Stimulated activated CD8-positive, alpha-beta memory T cell treated with anti-CD3 and anti-CD28 coated beads, Interleukin-4, amount 100 ng/mL, for 48 hours (primary cell): ENCODE measurements around the gene HDAC7.

ENCODE experiments used
- DNase-seq: peaks from one replicate; pipeline ENCODE4 v3.0.0-alpha.2; 2020

The HDAC7 gene

DNA sequence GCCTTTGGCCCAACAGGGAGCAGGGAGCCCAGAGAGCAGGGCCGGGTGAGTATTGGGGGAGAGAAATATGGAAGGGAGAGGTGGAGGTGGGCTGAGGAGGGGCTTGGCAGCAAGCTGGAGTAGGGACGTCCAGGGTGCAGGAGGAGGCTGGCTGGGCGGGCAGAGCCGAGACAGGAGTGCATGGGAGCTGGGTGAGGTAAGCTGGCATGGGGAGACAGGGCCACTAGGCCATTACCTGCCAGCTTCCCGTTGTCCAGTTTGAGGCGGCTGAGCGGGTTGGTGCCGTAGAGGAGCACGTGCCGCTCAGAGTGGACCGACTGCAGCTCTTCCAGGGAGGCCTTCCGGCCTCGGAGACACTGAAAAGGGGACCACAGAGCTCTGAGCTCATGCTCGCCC lies 28.4 kb downstream of the HDAC7 start:
- DNase-seq = no peak

DNA sequence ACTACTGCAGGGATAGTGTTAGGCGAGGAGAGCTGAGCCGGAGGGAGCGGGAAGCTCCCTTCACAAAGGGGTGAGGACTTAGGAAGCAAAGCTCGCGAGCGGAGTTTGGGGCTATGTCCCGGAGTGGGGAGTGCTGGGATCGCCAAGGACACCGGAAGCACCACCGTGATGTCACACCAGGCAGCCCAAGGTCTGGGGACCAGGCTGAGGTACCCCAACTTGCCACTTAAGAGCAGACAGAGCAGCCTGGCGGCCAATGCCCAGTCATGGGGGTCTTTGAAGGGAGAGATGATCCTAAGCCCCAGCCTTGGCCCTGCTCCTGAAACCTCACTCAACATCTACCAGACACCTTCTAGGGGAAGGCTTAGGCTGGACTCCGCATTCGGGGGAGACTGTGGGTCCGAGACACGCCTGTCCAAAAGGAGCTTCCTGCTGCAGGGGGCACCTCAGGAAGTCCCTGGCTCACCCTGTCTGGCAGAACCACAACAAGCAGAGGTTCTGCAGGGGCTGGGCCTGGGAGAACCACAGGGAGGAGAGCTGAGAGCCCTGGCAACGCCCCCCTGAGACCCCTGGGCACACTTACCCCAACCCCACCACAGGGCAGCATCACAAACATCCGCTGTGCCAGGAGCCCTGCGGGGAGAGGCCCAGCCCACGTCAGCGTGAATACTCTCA lies 28.9 kb downstream of the HDAC7 start:
- no peak for DNase-seq

DNA sequence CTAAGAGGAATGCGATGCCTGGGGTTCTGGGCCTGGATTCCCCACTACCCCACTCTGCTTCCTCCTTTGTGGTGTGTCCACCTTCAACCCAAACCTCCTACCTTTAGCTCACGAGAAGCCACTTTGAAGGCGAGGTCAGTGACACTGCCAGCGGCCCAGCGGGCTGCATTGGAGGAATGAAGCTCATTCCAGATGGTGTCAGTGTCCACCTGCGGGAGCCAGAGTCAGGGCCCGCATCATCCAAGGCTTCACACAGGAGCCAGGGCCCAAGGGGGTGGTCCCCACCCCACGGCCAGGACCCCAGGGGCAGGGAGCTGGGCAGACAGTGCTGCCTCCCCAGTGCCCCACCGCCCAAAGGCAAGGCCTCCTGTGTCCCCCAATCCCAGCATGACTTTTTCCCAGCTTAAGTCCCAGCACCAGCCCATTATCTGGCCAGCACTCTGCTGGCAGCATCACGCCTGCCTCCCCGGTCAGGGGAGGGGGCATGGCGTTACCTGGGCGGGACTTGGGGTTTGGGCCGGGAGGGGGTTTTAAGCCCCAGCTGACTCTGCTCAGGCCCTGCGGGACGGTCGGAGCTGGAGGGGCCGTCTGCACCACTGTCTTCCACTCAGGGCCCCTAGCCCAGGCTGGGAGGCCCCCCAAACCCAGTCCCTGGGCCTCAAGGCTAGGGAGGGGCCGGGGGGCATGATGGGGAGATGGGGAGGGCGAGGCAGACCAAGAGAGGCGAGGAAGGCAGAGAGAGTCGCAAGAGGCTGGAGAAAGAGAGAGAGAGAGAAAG lies 29.8 kb downstream of the HDAC7 start:
- DNase-seq = no peak

DNA sequence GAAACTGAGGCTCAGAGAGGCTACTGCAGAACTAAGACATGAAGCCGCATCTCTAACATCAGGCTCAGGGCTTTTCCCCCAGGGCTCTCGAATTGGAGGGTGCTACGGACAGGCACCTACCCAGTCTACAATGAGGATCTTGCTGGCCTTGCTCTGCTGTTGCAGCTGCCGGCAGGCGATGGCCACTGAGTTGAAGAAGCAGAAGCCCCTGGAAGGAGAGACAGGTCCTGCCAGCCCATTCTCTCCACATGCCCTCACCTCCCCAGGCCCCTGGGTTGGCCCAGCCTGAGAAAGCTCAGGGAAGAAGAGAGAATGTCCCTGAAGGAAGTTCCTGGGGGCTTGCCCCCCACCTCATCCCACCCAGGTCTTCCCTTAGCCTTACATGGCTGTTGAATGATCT lies 30.6 kb downstream of the HDAC7 start:
- DNase-seq = no peak

DNA sequence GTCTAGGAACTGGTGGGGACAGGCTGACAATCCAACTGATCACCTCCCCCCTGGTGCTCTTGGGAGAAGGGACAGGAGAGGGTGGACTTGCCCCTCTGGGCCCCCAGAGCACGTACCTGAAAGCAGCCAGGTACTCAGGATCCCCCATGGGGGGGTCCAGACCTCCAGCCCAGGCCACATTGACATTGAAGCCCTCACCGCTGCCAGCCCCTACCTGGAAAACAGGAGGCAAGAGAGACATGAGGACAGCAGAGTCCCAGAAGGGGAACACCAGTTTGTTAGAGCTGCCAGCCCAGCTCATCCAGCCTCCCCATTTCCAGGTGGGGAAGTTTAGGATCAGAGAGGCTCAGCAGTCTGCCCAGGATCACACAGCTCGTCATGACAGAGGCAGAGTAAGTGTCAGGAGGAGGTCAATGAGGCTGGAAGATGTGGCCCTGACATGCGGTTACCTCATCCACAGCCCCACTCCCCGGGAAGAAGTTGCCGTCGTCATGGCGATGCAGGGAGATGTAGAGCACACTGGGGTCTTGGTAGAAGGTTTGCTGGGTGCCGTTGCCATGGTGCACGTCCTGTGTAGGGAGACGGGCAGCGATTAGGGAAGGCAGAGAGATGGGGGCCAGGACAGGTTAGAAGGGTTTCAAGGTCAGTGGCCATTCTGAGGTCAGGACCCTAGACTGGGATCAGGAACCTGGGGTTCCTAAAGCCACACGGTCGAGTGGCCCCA lies 31.9 kb downstream of the HDAC7 start:
- no peak for DNase-seq

DNA sequence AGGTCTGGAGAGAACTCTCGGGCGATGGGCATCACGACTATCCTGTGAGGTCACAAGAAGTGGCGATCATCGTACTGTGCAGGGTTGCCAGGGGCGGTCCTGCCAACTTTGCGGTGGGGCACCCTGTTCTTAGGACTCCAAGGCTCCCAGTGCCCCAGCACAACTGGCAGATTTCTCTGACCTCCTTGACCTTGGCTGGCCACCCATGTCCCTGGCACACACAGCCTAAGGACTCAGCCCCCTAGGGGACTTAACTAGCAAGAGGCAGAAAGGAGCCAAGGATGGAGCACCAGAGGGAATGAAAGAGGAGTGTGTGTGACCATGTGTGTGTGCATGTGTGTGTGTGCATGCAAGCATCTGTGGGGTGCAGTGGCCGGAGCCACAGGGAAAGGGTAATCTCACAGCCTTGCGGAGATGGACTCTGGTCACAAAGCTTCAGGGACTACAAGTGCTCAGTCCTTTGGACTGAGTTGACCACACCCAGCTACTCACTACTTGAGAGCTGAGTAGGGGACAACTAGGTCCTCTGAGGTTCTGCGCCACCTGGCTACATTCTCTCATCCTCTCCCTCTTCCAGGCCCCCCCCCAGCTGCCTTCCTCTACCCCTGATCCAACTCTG lies 32.9 kb downstream of the HDAC7 start:
- no peak for DNase-seq

DNA sequence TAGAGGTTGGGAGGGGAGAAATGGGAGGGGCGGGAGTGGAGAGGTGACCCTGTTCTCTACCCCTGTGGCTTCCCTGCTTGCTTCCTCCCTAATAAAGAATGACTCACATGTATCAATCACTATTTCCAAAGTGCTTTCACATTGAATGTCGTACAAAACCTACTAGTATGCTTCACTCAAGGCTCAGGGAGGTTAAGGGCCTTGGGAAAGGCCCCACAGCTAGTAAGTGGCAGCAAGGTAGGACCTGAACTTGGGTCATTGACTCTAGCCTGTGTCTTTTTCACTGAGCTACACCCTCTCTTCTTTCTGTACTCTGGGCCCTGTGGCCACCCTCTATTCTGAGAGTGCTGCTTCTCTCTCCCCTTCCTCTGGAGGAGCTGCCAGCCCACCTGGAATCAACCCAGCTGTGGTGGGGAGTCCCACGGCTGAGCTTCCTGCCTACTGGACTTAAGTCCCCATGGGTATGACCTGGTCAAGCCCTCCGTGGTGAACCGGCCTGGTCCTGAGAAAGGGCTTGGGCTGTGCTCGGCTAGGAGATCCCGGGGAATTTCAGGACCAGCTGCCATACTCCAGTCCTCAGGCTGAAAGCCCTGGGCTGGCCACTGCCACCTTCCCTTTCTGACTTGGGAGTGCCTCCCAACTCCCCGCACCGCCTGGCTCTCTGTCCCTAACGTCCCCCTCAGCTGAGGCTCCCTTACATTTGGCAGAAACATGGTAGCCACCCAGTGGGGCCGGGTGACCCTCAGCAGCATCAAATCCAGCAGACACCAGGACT lies 33.6 kb downstream of the HDAC7 start:
- DNase-seq = no peak

DNA sequence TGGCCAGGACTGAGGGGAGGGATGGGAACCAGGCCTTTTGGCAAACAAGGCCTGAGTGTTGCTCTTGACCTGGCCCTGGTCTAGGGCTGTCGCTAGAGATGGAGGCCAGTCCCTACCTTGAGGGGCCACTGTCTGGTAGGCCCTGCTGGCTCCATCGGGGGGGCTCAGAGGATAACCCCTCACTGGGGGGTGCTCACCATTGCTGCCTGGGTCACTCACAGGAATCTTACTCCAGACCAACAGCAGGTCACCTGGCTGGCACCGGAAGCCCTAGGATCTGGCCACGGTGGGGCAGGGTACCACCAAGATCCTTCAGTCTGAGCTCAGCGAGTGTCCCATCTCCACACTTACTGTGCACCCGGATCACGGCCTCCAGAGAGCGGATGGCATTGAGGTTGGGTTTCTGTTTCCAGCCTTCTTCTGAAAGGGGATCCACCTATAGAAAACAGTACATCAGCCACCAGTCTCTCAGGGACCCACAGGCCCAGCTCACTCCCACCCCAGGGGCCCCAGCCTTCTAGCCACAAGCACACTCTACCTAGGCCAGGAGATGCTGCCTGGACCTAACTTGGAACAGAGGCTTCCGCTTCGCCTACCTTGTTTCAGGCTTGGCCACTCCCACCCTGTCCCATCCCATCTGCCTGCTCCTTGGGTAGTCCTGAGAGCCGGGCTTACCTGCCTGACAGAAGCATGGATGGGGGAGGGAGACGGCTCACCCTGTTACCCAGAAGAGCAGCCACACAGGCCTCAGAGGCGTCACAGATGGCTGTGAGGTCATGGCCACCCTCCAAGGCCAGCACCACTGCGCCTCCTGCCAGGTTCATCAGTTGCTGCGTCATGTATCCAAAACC lies 34.4 kb downstream of the HDAC7 start:
- DNase-seq = no peak

DNA sequence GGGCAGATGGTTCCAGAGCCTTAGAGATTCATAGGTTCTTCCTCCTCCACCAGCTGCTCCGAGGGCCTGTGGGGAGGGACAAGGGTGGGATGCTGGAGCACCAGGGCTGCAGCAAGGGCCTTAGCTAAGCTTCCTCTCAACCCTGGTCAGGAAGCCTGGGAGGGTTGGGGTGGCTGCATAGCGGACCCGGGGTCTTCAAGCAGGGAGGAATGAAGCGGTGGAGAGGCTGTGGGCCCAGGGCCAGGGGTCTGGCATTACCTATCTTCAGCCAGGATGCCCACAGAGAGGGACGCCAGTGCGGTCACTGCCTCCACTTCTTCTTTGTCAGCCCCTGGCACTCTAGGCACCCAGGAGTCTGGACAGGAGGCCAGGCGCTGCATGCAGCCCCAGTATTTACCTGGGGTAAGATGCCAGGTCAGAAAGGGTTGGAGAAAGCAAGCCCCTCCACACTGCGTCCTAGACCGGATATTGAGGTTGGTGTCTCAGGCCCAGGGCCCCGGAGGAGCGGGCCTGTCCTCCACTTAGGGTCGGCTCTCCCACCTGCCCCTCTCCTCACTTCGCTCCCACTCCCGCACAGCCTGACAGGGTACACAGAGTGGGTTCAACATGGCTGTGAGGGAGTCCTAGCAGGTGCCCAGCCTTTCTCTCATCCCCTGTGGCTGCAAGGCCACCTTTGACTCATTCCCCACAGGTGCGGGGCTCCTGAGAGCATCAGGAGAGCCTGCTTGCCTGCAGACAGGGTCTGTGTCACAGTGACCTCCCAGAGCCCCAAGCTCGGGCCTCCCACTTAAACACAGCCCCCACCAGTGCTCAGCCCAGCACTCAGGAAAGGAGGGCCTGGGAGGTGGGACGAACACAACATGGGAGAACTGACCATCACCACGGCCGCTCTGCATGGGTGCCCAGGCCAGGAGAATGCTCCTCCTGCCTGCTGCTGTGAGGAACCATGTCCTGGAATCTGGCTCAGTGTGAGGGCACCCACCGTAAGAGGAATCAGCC lies 35.6 kb downstream of the HDAC7 start:
- no peak for DNase-seq

DNA sequence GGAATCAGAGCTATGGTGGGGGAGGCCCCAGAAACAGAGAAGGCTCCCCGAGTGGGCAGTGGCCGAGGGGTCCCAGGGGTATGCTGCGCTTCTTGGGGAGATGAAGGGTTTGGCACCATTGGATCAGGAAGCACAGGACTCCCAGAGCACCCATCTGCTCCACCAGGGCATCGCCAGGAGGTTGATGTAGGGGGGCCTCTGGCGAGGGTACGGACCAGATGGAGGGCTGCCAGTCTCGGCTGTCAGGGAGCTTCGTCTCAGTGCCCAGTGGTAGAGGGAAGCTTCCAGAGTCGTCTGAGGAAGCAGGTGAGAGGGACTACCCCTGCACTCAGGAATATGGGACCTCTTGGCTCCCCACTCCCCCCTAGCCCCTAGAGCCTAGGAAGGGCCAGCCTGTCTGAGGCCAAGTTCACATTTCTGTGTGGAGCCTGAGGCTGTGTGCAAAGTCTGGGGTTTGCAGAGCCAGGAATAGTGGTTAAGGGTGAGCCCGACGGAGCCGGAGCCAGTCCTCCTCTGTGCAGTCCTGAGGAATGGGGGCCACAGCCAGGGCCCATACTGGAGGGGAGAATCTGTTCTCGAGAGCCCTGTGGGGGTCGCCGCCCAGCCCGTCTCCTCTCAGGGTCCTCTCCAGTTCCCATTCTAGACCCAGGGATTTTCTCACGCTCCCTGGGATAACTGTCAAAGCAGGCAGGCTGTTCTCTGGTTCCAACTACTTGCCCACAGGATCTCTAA lies 36.5 kb downstream of the HDAC7 start:
- DNase-seq = no peak

DNA sequence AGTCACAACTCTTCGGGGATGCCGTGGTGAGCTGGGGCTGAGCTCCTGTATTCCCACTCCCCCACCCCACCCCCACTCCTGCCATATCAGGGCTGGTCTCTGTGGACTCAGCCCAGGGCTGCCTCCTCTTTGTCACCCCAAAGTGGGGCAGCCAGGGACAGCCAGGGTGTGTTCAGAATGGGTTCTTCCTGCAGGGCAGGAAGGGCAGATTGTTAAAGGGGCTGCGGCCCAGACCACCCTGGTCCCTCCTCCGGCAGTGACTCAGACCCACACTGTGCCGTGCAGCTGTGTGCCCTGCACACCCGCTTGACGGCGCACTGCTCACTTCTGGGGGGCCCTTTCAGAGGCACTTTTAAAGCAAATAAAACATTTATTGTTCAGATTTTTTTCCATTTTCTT lies 37.3 kb downstream of the HDAC7 start:
- DNase-seq = no peak

DNA sequence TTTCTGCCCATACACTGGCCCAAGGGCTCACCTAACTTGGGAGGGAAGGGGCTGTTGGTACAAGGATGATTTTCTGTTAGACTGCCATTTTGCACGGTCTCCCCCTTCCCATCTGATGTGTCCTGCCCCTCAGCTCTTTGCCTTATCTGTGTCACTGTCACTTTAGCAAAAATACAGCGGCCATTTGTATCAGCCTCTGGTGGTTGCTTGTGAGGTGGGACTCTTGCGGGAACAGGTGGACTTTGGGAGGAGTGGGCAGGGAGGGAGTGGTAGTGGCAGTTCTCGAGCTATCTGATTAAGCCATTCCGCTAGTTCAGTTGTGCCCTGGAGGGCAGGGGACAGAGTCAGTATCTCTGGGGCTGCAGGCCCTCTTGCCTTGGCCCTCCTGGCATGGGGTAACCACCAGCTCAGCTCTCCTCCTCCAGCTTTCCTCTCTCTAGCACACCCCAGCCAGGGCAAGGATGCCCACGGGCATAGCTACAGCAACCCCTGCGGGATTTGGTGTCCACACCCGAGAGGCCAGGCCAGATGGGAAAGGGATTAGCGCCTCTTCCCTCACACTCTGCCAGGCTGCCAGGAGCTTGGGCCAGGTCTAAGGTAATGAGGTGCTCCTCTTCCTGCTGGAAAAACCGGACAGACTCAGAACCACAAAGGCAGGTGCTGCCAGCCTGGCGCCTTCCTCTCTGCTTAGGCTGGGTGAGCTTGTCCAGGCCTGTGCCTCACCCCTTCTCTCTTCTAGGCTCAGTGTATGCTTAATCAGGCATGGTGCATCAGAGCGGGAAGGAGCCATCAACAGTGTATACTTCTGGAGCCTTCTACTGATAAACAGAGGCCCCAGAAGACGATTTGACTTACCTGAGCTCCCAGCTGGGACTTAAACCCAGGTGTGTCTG lies 38.0 kb downstream of the HDAC7 start:
- DNase-seq = no peak

DNA sequence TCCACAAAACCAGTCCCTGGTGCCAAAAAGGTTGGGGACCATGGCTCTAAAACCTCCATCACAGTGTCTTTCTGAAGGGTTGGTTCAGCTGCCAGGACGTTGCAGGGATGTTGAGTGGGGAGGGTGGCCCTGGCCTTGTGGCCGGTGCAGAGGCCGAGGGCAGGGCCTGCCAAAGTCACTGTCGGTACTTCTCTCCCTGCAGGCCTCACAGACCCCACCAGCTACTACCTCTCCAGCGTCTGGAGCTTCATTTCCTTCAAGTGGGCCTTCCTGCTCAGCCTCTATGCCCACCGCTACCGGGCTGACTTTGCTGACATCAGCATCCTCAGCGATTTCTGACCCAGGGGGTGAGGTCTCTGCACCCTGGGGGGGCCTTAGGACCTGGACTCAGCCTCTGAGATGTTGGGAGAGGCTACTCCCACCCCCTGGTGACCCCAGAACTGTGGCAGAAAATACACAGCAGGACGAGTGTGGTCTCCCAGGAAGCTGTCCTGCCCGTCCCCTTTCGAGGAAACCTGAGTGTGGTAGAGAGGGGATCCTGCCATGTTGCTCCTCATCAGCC lies 39.7 kb downstream of the HDAC7 start:
- no peak for DNase-seq

DNA sequence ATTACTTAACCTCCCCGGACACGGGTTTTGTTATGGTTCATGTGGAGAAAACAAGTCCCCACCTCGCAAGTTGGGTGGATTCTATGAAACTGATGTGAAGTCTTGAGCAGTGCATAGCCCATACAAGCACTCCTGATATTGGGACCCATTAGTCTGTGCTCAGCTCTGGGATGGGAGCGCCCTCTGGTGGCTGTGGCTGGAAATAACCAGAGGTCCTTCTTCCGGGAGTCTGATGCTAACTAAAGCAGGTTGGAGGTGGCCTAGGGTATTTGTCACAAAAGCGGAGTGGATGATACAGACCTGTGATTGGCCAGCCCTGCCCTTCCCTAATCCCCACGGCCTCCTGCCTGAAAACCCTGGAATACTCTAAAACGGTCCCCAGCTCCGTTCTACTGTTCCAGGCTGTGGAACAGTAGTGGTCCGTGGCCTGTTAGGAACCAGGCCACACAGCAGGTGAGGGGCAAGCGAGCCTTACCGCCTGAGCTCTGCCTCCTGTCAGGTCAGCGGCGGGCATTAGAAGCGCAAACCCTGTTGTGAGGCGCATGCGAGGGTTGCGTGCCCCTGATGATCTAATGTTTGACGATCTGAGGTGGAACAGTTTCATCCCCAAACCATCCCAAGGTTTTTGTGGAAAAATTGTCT lies 40.3 kb downstream of the HDAC7 start:
- peak; percentile 97 for DNase-seq

DNA sequence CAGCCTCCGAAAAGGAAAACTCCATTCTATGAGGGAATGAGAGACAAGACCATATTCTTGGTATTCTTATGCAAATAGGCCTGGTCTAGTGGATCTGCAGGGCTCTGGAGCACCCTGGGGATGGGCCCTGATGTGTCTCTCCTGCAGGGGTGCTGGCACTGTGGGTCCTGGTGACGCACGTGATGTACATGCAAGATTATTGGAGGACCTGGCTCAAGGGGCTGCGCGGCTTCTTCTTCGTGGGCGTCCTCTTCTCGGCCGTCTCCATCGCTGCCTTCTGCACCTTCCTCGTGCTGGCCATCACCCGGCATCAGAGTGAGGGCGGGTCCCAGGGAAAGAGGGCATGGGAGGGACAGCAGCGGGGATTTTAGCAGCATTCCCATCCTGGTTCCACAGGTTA lies 40.8 kb downstream of the HDAC7 start:
- DNase-seq = no peak

DNA sequence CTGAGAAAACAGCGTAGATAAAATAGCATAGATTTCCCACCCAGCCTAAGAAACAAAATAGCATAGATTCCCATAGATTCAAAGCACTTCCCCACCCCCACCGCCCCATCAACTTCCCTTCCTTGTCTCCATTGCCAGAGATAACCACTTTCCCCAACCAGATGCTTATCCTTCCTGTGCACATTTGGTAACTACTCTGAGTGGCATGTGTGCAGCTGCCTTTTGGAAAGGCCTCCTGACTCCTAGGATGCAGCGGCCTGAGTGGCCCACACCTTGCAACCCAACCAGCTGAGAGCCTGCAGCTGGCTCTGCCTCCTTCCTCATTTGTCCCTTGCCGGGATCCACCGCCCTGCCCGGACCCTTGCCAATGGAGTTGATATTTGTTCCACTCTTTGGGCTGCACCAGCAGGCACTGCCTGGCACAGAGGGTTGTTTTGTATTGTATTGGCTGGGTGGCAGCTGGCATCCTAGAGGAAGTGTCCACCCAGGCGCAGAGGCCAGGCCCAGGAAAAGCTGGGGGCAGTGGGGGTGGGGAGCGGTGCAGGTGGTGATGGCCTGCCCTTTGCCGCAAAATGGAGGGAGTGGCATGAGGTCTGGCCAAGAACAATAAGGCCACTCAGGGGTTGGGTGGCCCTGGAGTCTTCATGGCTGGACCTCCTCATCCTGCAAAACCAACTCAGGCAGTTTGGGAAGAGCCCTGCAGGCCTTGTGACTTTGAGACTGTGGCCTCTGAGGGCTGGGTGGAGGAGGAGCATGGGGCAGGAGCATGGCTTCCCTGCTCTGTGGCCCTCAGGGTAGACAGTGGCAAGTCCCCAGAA lies 41.8 kb downstream of the HDAC7 start:
- DNase-seq = no peak

DNA sequence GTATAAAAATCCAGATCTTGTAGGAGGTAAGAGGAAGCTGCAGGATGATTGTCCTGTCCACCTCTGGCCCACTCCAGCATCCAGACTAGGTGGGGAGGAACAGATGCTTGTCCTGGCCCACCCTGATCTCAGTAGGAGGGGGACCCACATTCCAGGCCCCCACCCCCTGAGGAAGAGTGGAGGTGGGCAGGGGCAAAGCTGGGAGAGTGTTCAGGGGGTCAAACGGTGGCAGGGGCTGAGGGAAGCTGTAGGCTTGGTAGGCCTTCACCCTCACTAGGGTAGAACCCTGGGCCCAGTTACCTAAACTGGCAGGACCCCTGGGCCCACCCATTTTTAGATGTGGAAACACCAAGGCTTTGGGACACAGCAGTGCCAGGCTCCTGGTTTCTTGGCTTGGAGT lies 42.6 kb downstream of the HDAC7 start:
- DNase-seq = no peak
